NCI-H1694 (cell line): ENCODE results near the gene WTAP.
"Not testable (repeated sequence)": the region's sequence is repeated elsewhere in the genome, so short reads cannot be mapped to it uniquely, and the experiment has no call there.

ENCODE experiments used
- DNase-seq: peaks from one replicate; lab custom pipeline; 2025; lab: John Stamatoyannopoulos, UW

Gene WTAP

GRCh38 chr6:159729598-159730331, 2.5 kb downstream of the WTAP start:
- DNase-seq = no peak

GRCh38 chr6:159730332-159730676, 3.0 kb downstream of the WTAP start:
- no peak for DNase-seq

GRCh38 chr6:159732550-159732949, 5.2 kb downstream of the WTAP start:
- DNase-seq = not testable (repeated sequence)

GRCh38 chr6:159733395-159733794, 6.1 kb downstream of the WTAP start:
- DNase-seq = not testable (repeated sequence)

GRCh38 chr6:159736908-159737307, 9.6 kb downstream of the WTAP start:
- DNase-seq = no peak

GRCh38 chr6:159739341-159739740, 12.0 kb downstream of the WTAP start:
- no peak for DNase-seq

- DNase-seq = no peak
Measured at GRCh38 chr6:159742165-159742564, 14.9 kb downstream of the WTAP start.

GRCh38 chr6:159745081-159745480, 17.8 kb downstream of the WTAP start:
- DNase-seq = no peak

- DNase-seq = no peak
Measured at GRCh38 chr6:159746759-159747158, 19.5 kb downstream of the WTAP start.

GRCh38 chr6:159748127-159748526, 20.8 kb downstream of the WTAP start:
- DNase-seq = not testable (repeated sequence)

GRCh38 chr6:159751448-159751847, 24.1 kb downstream of the WTAP start:
- DNase-seq = no peak

GRCh38 chr6:159753081-159753872, 26.0 kb downstream of the WTAP start:
- DNase-seq = no peak

GRCh38 chr6:159754401-159754800, 27.1 kb downstream of the WTAP start:
- no peak for DNase-seq

GRCh38 chr6:159754959-159755914, 27.9 kb downstream of the WTAP start:
- no peak for DNase-seq

- DNase-seq = no peak
Measured at GRCh38 chr6:159756508-159756907, 29.2 kb downstream of the WTAP start.

- DNase-seq = no peak
Measured at GRCh38 chr6:159758031-159759001, 31.0 kb downstream of the WTAP start.

- no peak for DNase-seq
Measured at GRCh38 chr6:159759645-159760044, 32.3 kb downstream of the WTAP start.

GRCh38 chr6:159760602-159761057, 33.3 kb downstream of the WTAP start:
- no peak for DNase-seq

GRCh38 chr6:159761129-159761872, 34.0 kb downstream of the WTAP start:
- peak; percentile 52 for DNase-seq
